Measurements from ENCODE around the gene NTRK3. TPM values are rescaled to one million over a fixed set of nuclear protein-coding genes. Genes with fewer than 3 reads are reported as not detected.

The NTRK3 gene
- total and polyA plus RNA-seq, 2 of the 8 experiments (the other 6 are each of a cell fraction or from before 2014, with no cell fraction given), result 4.5 to 6.8 TPM

GRCh38 chr15:87910301-87910700 is 346.2 kb downstream of the NTRK3 start (continued):
- TF ChIP-seq CHD7 (IDR thresholded peaks at IDR 0.05; ENCODE audit: insufficient replicate concordance, low read length), result no peak
- no peak for TF ChIP-seq TEAD4 (IDR thresholded peaks at IDR 0.05; ENCODE audit: low read depth, low read length)
- no peak for TF ChIP-seq CREB1 (IDR thresholded peaks at IDR 0.05)
- TF ChIP-seq ZNF274 (IDR thresholded peaks at IDR 0.05; ENCODE audit: borderline replicate concordance, extremely low read depth, low read length), result no peak
- TF ChIP-seq USF2 (IDR thresholded peaks at IDR 0.05; ENCODE audit: low read length), result no peak
- no peak for TF ChIP-seq SP1 (IDR thresholded peaks at IDR 0.05; ENCODE audit: low read depth, low read length)
- no peak for TF ChIP-seq SP4 (IDR thresholded peaks at IDR 0.05; ENCODE audit: low read length)
- TF ChIP-seq KDM1A (IDR thresholded peaks at IDR 0.05; ENCODE audit: borderline replicate concordance, low read length), result no peak
- TF ChIP-seq SIRT6 (IDR thresholded peaks at IDR 0.05; ENCODE audit: low read length), result no peak
- no peak for TF ChIP-seq EP300 (IDR thresholded peaks at IDR 0.05; ENCODE audit: borderline replicate concordance in 1 of 2, low read depth in 2 of 2, low read length in 2 of 2)
- no peak for TF ChIP-seq TBP (IDR thresholded peaks at IDR 0.05; ENCODE audit: low read depth, low read length)
